HuH-7.5 (cell line): Measurements from ENCODE around the gene P2RX4.
"Not testable (repeated sequence)": the region's sequence is repeated elsewhere in the genome, so short reads cannot be mapped to it uniquely, and the experiment has no call there.

Experiments used
- DNase-seq: peaks from one replicate; pipeline ENCODE4 v3.0.0; 2011; ENCODE audit warnings: low spot score

The P2RX4 gene

DNA sequence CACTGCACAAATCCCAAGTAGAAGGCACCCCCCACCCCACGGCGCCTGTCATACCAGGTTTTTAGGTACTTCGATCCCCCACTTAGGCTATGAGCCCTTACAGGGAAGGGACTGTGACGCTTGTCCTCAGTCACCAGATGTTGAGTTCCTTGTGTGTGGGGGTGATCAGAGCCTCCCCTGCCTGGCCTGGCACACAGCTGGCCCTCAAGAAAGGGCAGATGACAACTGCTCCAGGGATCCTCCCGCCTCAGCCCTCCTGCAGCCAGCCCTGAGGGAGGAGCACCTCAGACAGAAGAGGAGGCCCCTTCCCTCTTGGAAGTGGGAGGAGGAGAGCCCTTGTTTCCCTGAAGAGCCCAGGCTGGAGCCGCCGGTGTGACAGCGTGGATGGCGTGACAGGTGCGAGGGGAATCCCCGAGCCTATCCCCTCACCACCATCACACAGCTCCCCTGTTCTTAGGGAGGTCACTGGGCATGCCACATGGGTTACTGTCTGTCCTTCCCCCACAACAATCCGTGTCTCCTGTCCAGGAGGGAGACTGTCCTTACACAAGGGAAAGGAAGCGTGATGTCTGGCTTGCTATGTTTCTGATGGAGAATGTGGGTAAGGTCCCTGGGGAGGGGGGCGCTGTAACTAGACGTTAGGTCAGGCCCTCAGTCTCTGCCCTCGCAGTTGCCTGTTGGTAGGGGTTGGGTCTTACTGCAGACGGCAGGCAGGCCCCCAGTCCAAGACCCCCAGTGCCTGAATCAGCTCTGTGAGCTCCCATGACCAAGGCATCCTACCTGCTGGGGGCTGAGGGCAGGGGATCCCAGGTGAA lies 31.4 kb downstream of the P2RX4 start:
- DNase-seq, result no peak

DNA sequence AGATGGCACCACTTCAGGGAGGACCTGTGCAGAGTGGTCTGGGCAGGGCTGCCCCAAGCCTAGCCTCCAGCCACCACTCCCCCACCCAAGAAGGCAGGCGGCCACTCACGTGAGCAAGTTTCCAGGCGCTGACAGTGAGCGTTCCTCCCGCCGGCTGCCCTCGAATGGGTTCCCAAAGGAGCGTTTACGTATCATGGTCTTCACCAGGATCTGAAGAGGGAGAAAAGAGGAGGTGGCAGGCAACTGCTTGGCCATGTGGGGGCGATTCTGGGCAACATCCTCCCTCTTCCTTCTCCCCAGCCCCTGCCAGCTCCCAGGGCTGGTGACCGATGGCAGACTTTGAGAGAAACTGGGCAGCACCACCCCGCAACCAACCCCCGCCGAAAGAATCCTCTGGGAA lies 35.1 kb downstream of the P2RX4 start:
- no peak for DNase-seq

DNA sequence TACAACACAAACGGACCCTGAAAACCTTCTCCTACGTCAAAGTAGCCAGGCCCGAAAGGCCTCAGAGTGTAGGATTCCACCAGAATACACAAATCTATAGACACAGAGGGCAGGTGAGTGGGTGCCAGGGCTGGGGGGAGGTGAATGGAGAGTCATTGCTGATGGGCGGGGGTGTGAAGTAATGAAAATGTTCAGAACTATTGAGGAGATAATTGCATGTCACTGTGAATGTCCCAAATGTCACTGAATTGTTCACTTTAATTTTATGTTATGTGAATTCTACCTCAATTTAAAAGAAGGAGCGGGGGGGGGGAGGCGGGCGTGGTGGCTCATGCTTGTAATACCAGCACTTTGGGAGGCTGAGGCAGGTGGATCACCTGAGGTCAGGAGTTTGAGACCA lies 36.0 kb downstream of the P2RX4 start:
- DNase-seq, result no peak

DNA sequence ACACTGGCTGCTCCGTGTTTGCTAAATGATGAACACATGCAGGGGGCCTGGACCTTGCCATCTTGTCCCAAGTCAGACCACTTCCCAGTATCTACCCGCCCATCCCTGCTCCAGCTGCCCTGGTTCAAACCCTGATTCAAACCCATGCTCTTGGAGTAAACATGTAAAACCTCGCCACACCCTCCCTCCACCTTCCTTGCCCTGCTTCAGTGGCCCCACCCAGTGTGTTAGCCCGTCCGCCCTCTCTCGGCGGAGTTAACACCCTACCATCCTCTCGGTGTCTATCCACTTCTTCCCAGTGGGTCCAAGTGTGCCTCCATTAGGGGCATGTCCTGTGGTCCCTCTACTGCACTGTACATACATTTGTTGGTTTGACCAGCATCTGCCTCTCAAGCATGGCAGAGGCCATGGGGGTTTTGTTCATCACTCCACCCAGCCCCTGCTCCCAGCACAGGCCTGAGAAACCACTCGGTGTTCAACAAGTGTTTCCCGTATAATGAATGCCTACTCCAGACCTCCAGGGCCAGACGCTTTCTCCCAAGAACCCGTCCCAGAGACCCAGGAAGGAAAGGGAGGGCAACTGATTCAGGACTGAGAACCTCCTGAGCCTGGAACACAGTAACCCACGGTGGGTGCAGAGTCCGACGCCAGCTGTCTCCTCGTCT lies 37.1 kb downstream of the P2RX4 start:
- DNase-seq, result no peak

DNA sequence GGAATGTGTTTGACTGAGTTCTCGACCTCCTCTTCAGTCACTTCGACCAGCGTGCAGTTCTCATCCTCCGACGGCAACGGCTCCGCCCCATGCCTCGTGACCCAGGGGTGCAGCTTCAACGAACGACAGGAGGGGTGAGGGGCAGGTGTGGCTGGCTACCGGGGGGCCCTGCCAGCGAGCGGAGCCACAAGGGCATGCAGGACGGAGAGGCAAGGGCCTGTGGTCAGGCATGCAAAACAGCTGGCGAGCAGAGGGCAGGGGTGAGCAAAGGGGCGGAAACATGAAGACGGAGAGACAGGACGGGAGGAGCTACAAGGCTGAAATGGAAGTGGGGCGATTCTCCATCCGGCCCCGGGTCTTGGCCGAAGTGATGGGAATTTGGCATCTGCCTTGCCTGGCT lies 38.7 kb downstream of the P2RX4 start:
- no peak for DNase-seq

DNA sequence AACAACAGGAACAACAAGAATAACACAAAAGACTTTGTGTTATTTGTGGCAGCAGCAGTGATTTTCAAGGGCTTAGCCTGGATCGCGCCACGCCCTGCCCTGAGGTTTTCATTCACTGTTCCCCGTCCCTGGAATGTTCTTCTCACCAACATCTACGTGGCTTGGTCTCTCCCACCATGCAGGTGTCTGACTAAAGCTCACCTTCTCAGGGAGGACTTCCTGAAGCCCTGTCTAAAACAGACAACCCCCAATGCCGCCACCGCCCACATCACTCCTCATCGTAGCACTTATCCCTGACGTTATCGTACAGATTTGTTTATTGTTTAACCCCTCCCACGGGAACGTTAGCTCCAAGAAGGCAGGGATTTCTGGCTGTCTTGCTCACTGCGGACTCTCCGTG lies 40.4 kb downstream of the P2RX4 start:
- DNase-seq, result no peak

DNA sequence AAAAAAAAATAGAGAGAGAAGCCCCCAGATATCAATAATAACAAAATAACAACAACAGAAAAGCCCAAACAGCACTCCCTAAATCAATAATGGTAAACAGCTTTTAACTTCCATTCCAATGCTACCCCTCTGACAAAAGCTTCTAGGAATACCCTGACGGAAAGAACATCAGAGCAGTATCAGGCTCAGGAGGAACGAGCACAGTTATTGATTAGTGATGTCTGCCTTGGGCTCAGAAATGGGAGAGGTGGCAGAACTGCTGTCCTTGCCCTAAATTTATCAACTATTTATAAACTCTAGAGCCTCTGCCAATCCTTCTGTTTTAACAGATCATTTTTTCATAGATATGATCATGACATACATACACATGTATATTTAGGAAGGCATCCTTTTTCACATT lies 41.9 kb downstream of the P2RX4 start:
- DNase-seq, result no peak

DNA sequence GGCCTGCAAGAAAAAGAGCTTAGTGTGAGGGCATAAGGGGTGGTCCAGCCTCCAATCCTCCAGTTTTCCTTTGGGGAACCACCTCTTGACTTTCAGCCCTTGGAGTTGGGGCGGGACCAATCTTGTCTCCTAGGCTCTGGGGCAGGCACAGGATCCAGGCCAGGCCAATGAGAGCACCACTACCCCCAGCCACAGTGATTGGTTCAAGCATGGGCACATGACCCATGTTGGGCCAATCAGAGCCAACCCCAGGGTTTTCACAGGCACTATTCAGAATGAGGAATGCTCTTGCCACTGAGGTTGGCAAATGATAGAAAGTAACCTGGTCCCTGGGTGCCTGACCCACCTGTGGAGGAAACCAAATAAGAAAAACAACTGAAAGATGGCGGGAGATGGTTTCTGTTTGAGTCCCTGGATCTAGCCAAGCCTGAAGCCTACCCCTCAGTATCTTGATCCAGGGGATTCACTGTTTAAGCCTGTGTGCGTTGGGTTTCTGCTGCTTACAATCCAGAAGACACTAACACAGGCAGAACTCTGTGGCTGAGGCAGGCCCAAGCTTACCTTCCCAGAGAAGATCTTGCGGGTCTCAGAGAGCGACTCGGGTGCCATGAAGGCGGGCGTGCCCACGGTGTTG lies 42.9 kb downstream of the P2RX4 start:
- DNase-seq, result no peak

DNA sequence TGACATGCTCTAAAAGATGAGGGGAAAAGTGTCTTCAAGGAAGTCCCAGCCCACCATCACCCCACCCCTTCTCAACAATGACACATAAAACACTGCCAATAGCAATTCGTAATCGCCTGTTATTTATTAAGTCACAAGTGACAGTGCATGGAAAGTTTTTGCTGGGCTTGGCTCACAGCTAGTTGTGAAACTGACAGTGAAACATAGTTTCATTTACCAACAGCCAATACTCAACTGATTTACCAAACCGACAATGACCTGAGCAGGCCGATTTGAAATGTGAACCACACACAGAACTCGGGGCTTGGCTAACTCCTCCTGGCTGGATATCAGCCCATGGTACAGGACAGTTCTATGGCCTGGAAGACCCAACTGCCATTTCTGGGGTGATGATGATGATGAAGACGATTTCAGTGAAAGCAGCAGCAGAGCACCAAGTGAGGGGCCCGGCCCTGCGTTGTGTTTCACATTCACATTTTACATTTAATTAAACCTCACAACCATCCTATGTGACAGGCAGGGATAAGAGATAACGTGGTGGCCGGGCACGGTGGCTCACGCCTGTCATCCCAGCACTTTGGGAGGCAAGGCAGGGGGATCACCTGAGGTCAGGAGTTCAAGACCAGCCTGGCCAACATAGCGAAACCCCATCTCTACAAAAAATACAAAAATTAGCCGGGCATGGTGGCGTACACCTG lies 43.9 kb downstream of the P2RX4 start:
- DNase-seq, result no peak

DNA sequence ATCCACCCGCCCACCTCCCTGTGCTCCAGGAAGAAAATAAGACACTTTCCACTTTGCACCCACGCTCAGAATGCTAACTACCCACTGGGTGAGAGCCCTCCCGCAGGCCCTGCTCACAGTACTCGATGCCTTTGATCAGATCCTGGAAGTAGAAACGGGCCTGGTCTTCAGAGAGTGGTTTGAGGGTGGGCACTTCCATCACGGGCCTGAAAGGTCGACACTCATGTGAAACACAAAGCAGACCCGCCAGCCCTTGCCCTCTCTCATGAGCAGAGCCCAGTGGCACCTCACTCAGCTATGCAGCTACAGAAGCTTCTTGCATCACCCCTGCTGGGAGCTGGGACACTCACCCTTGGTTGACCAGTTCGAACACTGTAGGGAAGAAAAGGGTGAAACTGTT lies 45.5 kb downstream of the P2RX4 start:
- no peak for DNase-seq

DNA sequence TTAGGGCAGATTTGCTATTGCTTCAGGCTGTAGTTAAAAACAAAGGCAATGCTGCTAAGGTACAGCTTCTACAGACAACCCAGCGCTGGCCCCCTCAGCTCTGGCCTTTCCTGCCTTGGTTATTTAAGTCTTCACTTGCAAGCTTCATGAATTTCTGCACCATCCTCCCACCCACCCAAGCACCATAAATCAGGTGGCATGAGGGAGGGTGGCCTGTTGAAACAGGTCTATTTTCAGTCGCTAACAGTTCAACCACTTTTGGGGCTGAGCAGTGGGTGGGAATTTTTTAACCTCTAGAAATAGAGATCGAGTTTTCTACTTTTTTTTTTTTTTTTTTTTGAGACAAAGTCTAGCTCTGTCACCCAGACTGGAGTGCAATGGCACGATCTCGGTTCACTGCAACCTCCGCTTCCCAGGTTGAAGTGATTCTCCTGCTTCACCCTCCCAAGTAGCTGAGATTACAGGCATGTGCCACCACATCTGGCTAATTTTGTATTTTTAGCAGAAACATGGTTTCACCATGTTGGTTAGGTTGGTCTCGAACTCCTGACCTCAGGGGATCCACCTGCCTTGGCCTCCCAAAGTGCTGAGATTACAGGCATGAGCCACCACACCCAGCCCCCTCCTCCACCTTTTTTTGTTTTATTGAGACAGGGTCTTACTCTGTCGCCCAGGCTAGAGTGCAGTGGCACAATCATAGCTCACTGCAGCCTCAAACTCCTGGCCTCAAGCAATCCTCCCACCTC lies 47.9 kb downstream of the P2RX4 start:
- not testable (repeated sequence) for DNase-seq

DNA sequence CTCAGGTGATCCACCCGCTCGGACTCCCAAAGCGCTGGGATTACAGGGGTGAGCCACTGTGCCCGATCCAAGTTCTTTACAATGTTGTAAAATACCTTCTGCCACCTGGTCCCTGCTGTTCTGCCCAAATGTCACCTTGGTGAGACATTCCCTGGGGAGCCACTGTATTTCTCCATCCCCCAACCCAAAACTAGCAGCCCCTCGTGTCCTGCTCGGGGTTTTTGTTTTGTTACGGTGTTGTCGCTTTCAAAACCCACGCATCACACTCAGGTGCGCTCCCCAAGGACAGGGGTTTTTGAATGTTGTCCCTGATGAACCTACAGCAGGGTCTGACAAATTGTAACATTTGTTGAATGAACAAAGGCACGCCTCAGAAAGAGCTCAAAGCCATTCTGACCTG lies 49.1 kb downstream of the P2RX4 start:
- DNase-seq, result no peak

DNA sequence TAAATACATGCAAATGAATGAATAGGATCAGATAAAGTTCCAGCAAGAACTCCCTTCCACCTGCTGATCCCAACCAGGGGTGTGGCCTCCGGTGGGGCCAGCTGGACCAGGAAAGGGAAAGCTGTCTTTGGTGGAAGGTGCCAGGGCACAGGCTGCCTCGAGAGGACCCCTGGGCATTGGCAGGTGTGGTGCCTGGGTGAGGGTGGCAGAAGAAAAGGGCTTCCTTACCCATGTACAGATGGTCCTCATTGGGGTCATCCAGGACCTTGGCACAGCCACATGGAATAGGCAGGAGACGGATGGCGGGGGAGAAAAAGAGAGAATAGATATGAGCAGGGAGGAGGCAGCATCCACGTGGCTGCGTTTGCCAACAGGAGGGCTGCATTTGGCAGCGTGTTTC lies 50.2 kb downstream of the P2RX4 start:
- DNase-seq, result no peak

DNA sequence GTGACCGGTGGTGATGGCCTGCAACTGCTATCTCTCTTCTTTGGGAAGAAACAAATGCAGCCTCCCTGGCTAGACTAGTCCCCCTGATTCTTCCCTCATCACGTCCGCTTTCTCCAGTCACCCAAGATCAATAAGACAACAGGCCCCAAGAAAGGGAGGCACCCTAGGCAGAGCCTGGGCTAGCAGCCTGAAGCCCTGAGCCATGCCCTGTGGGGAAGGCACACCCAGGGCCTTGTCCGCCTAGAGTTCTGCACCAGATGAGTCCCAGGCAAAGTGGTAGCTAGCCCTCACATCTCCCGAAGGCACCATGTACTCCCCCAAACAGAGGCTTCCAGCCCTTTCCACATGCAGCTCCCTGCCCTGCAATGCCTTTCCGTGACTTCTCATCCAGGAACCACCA lies 51.5 kb downstream of the P2RX4 start:
- no peak for DNase-seq

DNA sequence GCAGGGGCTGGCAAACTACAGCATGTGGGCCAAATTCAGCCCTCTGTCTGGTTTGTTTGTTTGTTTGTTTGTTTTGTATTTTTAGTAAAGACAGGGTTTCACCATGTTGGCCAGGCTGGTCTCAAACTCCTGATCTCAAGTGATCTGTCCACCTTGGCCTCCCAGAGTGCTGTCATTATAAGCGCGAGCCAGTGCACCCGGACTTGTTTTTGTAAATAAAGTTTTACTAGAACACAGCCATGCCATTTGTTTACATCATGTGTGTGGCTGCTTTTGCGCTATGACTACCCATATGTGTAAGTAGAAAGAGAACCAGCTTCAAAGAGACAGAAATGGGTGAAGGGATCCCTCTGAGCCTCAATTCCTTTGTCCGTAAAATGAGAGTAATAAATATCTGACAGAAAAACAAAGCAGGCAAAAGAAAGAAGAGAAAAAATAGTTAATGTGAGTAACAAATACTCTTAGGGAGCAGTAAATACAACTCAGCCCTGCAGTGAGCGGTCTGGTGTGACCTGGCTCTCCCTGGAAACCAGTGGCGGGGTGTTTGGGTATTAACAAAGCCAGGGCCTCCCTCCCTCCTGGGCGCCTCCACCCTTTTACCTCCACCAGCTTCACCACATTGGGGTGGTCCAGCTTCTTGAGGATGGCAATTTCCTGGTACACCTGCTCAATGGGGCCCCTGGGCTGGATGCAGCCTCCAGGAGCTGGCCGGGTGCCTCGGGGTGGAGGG lies 53.4 kb downstream of the P2RX4 start:
- no peak for DNase-seq

DNA sequence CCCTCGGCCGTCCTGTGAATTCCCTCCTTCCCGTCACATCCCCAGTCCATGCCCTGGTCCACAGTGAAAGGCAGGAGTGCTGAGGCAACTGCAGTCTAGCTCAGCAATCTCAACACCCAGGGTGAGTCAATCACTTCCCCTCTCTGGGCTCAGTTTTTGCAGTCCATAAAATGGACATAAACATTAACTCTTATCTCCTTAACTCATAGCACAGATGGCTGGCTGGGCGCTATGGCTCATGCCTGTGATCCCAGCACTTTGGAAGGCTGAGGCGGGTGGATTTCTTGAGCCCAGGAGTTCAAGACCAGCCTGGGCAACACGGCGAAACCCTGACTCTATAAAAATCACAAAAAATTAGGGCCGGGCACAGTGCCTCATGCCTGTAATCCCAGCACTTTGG lies 54.2 kb downstream of the P2RX4 start:
- no peak for DNase-seq

DNA sequence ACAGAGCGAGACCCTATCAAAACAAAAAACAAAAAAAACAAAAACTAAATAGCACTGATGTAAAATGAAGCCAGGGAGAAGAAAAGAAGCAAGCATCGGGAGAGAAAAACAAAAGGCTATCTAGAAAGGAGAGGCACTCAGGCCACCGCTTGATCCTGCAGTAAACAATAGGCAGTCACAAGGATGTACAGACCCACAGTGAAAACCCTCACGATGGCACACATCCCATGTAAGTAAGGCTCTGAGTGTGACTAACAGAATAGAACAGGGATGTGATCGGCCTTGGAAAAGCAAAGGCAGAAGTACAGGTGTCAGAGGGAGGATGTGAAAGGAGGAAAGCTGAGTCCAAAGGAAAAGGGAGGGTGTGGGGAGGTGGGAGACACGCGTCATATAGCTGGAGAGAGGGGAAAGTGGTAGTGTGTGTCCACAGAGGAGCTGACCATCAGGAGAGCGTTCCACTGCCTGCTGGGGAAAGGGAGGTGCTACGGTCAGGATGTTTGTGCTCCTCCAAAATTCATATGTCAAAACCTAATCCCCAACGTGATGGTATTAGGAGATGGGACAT lies 55.1 kb downstream of the P2RX4 start:
- no peak for DNase-seq

DNA sequence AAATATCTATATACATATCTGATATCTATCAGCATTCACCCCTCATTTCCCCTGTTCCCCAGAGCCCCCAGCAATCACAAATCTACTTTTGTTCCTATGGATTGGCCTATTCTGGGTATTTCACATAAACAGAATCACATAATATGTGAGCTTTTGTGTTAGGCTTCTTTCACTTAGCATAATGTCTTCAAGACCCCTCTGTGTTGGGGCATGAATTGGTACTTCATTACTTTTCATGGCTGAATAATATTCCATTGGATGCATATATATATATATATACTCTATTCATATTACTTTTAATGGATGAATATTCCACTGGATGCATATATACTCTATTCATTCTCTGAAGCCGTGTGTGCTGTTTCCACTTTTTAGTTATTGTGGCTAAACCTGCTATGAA lies 57.9 kb downstream of the P2RX4 start:
- no peak for DNase-seq

DNA sequence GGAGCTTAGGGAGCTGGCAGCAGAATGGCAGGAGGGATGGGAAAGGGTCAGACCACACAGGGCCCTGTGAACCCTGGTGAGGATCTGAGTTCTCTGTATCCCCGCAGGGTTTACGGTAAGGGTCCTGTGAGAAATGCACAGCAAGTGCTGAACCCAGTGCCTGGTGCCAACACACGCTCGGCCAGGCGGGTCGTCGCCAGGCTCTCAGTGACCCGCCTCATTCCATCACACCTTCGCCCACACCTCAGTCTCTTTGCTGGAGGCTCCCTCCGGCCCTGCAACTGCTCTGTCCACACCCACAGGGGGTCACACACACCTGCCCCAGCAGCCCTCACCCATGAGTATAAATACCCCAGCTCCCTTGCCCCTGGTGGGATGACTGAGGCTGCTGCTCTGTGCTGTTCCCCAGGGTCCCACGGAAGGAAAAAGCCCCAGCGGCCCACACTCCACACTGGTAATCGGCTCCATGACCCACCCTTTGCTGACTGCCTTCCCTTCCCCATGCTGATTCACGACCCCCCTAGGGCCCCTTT lies 63.5 kb downstream of the P2RX4 start:
- DNase-seq, result no peak

DNA sequence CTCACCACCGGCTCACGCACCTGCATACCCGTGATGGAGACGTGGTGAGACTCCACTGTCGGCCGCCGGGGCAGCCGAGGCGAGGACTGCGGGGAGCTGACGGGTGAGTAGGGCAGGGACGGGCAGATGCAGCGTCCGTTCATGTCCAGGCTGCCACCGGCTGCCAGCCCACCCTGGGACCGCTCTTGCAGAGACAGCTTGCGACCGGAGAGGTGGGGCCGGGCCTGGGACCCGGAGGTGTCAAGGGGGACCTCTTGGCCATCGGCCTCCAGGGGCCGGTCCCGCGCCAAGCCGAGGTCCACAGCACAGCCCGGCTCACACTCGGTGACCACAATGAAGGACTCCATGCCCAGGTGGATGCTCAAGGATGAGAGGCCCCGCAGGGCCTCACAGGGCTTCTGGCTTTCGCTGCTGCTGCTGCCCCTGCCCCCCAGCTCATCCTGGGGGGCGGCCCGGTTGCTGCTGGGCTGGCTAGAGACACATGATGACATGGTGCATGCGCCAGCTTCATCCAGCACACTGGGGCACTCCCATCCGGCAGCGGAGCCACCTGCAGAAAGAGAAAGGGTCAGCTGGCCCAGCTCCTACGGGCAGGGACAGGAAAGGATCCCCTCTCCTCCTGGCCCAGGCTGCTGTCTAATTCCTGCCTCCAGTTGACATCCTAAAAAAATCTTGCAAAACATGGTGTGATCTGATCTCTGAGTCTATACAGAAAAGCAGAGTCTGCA lies 64.3 kb downstream of the P2RX4 start:
- no peak for DNase-seq
